Limb (tissue), 2 donors: ENCODE measurements around the gene SMIM20.
"Not testable (repeated sequence)": the region's sequence is repeated elsewhere in the genome, so short reads cannot be mapped to it uniquely, and the experiment has no call there.

Experiments used
- DNase-seq, 2 donors: peaks; one replicate each; pipeline ENCODE4 v3.0.0-alpha.2; 2016; ENCODE audit errors: extremely low spot score in 2 of 2

Gene SMIM20

GRCh38 chr4:25890571-25891485, 23.2 kb upstream of the SMIM20 start:
- peak in 1 of 2 donors; percentile 19 for DNase-seq

- DNase-seq = no peak
Observed at GRCh38 chr4:25892796-25893195, 21.2 kb upstream of the SMIM20 start.

- no peak for DNase-seq
Observed at GRCh38 chr4:25896776-25897539, 17.1 kb upstream of the SMIM20 start.

- DNase-seq = no peak
Observed at GRCh38 chr4:25900310-25900709, 13.7 kb upstream of the SMIM20 start.

- DNase-seq = no peak
Observed at GRCh38 chr4:25901030-25901430, 13.0 kb upstream of the SMIM20 start.

GRCh38 chr4:25903900-25904747, 9.9 kb upstream of the SMIM20 start:
- DNase-seq = no peak

GRCh38 chr4:25904748-25905082, 9.3 kb upstream of the SMIM20 start:
- DNase-seq = no peak

GRCh38 chr4:25905371-25905770, 8.6 kb upstream of the SMIM20 start:
- DNase-seq = no peak

- DNase-seq = not testable (repeated sequence)
Observed at GRCh38 chr4:25906113-25906512, 7.9 kb upstream of the SMIM20 start.

GRCh38 chr4:25908491-25908901, 5.5 kb upstream of the SMIM20 start:
- DNase-seq = no peak

- DNase-seq = no peak
Observed at GRCh38 chr4:25911356-25911755, 2.7 kb upstream of the SMIM20 start.

- DNase-seq = peak in 1 of 2 donors; percentile 20
Observed at GRCh38 chr4:25913056-25913850, 767 bp upstream of the SMIM20 start.

GRCh38 chr4:25914670-25915352, 791 bp downstream of the SMIM20 start:
- DNase-seq = no peak

- peak in 1 of 2 donors; percentile 38 for DNase-seq
Observed at GRCh38 chr4:25915353-25915705, 1.3 kb downstream of the SMIM20 start.

GRCh38 chr4:25916870-25917269, 2.9 kb downstream of the SMIM20 start:
- no peak for DNase-seq

GRCh38 chr4:25919676-25920075, 5.7 kb downstream of the SMIM20 start:
- DNase-seq = no peak

GRCh38 chr4:25921922-25922321, 7.9 kb downstream of the SMIM20 start:
- no peak for DNase-seq

GRCh38 chr4:25922812-25923369, 8.9 kb downstream of the SMIM20 start:
- no peak for DNase-seq

GRCh38 chr4:25923745-25924144, 9.7 kb downstream of the SMIM20 start:
- no peak for DNase-seq
